ENCODE measurements around the gene ZSWIM5. TPM values are rescaled to one million over a fixed set of nuclear protein-coding genes. Genes with fewer than 3 reads are reported as not detected.

Gene ZSWIM5
- total RNA-seq, 4 donors from 2014 or later: 2.1 to 3.7 (median 2.5) TPM

GRCh38 chr1:45200906-45201500 is 5.4 kb downstream of the ZSWIM5 start:
- H3K4me3 ChIP-seq: no peak overlapping the region
- peaks cover 0 to 8% (median 0%) of the 10 kb centered on the region in 4 donors for H3K9me3 ChIP-seq
- DNase-seq (ENCODE audit: low spot score in 2 of 2): no peak
- TF ChIP-seq POLR2A (IDR thresholded peaks at IDR 0.05) (no peak), EP300 (IDR thresholded peaks at IDR 0.05) (no peak), CTCF (IDR thresholded peaks at IDR 0.05) (no peak)
- peaks cover 0 to 13% (median 2%) of the 10 kb centered on the region in 4 donors for H3K4me1 ChIP-seq
- no peaks in the 10 kb centered on the region for H3K27me3 ChIP-seq
- H3K27ac ChIP-seq: no peak overlapping the region
- WGBS, 2 donors: 81 to 83% methylated on average over 3 of the region's 3 CpGs
- no peaks in the 10 kb centered on the region for H3K36me3 ChIP-seq

GRCh38 chr1:45200435-45200834 is 6.0 kb downstream of the ZSWIM5 start:
- TF ChIP-seq EP300 (IDR thresholded peaks at IDR 0.05): no peak
- no peak for TF ChIP-seq CTCF (IDR thresholded peaks at IDR 0.05)
- TF ChIP-seq POLR2A (IDR thresholded peaks at IDR 0.05): no peak
- no peak overlapping the region for H3K27ac ChIP-seq
- H3K36me3 ChIP-seq: no peaks in the 10 kb centered on the region
- H3K27me3 ChIP-seq: no peaks in the 10 kb centered on the region
- peaks cover 0 to 8% (median 0%) of the 10 kb centered on the region in 4 donors for H3K9me3 ChIP-seq
- H3K4me3 ChIP-seq: no peak overlapping the region
- peaks cover 0 to 12% (median 2%) of the 10 kb centered on the region in 4 donors for H3K4me1 ChIP-seq
- DNase-seq (ENCODE audit: low spot score in 2 of 2): no peak

GRCh38 chr1:45198185-45198584 is 8.2 kb downstream of the ZSWIM5 start:
- WGBS, 2 donors: 51 to 59% methylated on average over 2 of the region's 2 CpGs
- no peak overlapping the region for H3K27ac ChIP-seq
- no peaks in the 10 kb centered on the region for H3K27me3 ChIP-seq
- no peaks in the 10 kb centered on the region for H3K36me3 ChIP-seq
- no peak overlapping the region for H3K4me3 ChIP-seq
- no peaks in the 10 kb centered on the region for H3K4me1 ChIP-seq
- peaks cover 0 to 8% (median 0%) of the 10 kb centered on the region in 4 donors for H3K9me3 ChIP-seq
- no peak for DNase-seq (ENCODE audit: low spot score in 2 of 2)
- TF ChIP-seq CTCF (IDR thresholded peaks at IDR 0.05) (no peak), EP300 (IDR thresholded peaks at IDR 0.05) (no peak), POLR2A (IDR thresholded peaks at IDR 0.05) (no peak)

GRCh38 chr1:45196863-45197262 is 9.5 kb downstream of the ZSWIM5 start:
- no peak for DNase-seq (ENCODE audit: low spot score in 2 of 2)
- Histone ChIP-seq H3K27ac (no peak overlapping the region), H3K4me3 (no peak overlapping the region), H3K9me3 (peaks cover 0 to 8% (median 0%) of the 10 kb centered on the region in 4 donors), H3K27me3 (no peaks in the 10 kb centered on the region), H3K4me1 (no peaks in the 10 kb centered on the region), H3K36me3 (no peaks in the 10 kb centered on the region)
- TF ChIP-seq POLR2A (IDR thresholded peaks at IDR 0.05) (no peak), CTCF (IDR thresholded peaks at IDR 0.05) (no peak), EP300 (IDR thresholded peaks at IDR 0.05) (no peak)

GRCh38 chr1:45191418-45191783 is 15.0 kb downstream of the ZSWIM5 start:
- Histone ChIP-seq H3K9me3 (no peaks in the 10 kb centered on the region), H3K36me3 (no peaks in the 10 kb centered on the region), H3K27me3 (no peaks in the 10 kb centered on the region), H3K27ac (no peak overlapping the region), H3K4me3 (no peak overlapping the region), H3K4me1 (no peaks in the 10 kb centered on the region)
- WGBS, 2 donors: 76 to 79% methylated on average over 4 of the region's 4 CpGs
- no peak for DNase-seq (ENCODE audit: low spot score in 2 of 2)
- TF ChIP-seq POLR2A (IDR thresholded peaks at IDR 0.05) (no peak), CTCF (IDR thresholded peaks at IDR 0.05) (no peak), EP300 (IDR thresholded peaks at IDR 0.05) (no peak)

All from tibial nerve (tissue), 4 donors.